ENCODE measurements around the gene MTCH1.
"Not testable (repeated sequence)": the region's sequence is repeated elsewhere in the genome, so short reads cannot be mapped to it uniquely, and the experiment has no call there.

The MTCH1 gene

DNA sequence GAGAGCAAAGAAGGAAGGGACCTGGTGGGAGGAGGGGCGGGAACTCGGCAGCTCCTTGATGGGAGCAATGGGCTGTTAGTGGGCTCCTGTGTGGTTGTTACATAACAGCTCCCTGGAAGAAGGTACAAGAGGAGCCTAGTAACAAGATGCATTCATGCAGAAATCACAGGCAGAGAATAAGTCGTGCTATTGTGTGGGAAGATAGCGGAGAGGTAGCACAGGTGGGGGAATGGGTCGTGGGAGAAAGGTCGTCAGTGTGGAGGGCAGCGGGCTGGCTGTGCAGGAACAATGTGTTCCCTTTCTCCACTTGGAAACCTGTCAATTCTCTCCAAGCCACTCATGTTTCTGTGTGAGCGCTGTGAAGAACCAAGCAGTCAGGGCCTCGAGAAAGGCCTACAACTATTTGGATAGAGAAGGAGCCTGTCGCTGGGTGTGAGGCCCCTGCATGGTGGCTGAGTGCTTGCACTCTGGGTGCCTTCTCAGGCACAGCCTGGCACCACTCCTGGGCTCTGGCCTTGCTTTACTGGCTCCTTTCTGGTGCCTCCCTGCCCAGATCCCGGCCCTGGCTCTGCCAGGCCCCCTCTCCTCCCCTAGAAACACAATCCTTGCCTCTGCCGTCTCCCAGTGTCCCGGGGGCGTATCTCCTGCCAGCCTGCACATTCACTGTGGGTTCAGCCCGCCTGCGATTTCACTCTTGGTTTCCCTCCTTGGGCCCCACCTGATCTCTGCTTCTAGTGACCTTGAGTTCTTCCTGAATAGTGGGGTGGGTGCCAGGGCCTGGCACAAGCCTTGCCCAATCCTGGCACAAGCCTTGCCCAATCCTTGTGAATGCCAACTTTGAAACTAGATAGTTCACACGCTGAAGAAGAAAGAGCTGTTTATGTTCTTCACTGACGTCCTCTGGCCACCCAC is 12.1 kb upstream of the MTCH1 start:
- TF ChIP-seq GATA1 (IDR thresholded peaks at IDR 0.05; ENCODE audit: low read depth, low read length) = no peak
- no peak for DNase-seq

- not testable (repeated sequence) for DNase-seq
Observed at GRCh38 chr6:36990401-36990800, 4.4 kb upstream of the MTCH1 start.

GRCh38 chr6:36989264-36989663 is 3.3 kb upstream of the MTCH1 start:
- TF ChIP-seq POLR2A (IDR thresholded peaks at IDR 0.05; ENCODE audit: low read length) (no peak), GATA1 (IDR thresholded peaks at IDR 0.05; ENCODE audit: low read depth, low read length) (no peak)
- DNase-seq = no peak

DNA sequence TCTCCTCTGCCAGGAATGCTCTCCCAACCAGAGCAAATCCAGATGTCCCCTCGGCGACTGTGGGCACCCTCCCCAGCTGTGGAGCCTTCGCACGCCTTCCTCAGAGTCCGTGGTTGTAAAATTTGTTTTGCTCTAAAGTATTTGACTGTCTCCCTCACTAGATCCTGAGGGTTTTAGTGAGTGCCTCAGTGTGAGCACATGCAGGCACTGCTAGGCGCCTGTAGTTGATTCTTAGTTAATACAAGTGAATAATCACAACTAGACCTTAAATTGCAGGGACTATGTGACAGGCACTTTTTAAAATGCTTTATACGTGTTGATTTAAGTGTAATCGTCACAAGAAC is 680 bp upstream of the MTCH1 start:
- no peak for TF ChIP-seq GATA1 (IDR thresholded peaks at IDR 0.05; ENCODE audit: low read depth, low read length)
- DNase-seq = peak; percentile 48 to 68

DNA sequence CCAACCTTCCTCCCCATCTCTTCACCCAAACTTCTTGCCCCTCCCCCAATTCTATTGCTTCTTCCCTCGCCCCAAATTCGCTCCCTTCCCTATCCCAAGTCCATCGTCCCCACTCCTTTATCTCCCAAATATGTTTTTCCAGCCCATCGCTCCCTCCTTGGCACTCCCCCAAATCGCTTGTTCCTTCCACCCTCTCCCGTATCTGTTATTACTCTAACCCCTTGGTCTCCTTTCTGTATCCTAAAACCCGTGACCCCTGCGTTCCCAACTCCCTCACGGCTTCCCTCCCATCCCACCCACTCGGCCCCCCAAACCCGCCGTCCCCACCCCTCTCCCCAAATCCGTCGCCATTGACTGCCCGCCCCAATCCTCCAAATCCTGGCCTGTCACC is 584 bp downstream of the MTCH1 start:
- TF ChIP-seq GATA1 (IDR thresholded peaks at IDR 0.05; ENCODE audit: low read depth, low read length) (no peak), POLR2A (IDR thresholded peaks at IDR 0.05; ENCODE audit: low read length) (no peak)
- DNase-seq = peak in 1 of 2 experiments; percentile 57

DNA sequence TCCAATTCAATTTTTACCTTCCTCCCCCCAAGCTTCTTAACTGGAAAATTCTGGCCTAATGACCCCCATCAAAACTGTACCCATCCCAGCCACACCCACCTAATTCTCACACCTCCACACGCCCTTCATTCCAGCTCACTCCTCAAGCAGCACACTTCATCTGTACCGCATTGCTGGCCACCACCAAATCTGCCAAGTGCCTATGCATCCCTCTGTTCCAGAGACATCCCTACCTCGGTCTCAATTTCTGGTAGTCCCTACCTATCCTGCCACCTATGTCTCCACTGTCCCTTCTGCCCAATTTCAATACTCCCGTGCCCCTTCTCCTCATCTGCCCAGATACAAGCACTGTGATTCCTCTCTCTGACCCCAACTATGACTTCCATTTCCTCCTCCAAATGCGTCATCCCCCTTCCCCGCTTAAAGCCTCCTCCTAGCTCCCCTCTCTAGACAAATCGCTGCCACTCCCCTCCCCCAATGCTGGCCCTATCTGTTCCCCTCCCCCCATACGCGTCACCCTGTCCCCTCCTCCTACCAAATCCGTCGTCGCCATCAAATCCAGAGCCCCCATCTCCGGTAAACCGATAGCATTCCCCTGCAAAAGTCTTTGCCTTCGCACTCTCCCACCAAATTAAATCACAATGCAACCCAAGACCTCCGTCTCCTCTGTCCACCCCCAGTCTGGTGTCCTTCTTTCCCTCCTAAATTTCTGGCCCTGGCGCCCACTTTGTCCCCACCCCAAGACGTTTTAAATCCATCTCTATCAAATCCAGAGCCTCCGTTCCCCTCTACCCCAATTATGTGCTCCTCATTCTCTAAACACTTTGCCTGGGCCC is 1.2 kb downstream of the MTCH1 start:
- TF ChIP-seq POLR2A (IDR thresholded peaks at IDR 0.05; ENCODE audit: low read length) (no peak), GATA1 (IDR thresholded peaks at IDR 0.05; ENCODE audit: low read depth, low read length) (no peak)
- peak; percentile 45 to 58 for DNase-seq

- no peak for TF ChIP-seq GATA1 (IDR thresholded peaks at IDR 0.05; ENCODE audit: low read depth, low read length)
- no peak for TF ChIP-seq POLR2A (IDR thresholded peaks at IDR 0.05; ENCODE audit: low read length)
- DNase-seq = no peak
Observed at GRCh38 chr6:36983538-36983937, 2.5 kb downstream of the MTCH1 start.

DNA sequence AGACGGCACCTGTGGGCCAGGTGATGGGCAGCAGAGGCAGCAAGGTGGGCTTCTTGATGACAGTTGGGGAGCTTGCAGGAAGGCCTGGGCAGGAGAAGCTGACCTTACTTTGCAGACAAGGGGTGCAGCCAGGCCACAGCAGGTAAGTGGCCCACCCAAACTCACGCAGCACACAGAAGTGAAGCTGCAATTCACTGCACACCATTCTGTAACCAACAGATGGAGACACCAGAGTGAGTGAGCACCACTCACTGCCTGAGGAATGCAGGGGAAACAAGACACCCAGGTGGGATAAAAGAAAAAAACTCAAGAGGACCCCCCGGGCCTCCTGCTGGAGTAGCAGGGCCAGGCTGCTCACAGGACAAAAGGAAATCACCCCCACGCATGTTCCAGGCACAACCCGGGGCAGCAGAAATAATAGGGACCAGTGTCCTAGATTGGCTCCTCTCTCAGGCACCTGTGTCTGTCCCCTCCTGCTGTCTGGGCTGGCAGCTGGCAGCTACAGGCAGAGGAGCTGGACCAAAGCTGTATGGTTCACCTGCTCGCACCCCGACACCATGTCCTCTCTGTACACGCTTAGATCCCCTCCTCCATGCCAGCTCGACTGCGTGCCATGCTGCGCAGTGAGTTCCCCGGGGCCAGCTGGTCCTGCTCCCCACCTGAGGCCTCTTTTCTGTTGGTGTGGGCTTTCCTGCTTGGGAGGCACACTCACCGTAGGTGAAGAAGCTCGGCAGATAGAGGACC is 4.9 kb downstream of the MTCH1 start:
- no peak for DNase-seq
- no peak for TF ChIP-seq GATA1 (IDR thresholded peaks at IDR 0.05; ENCODE audit: low read depth, low read length)
- TF ChIP-seq POLR2A (IDR thresholded peaks at IDR 0.05; ENCODE audit: low read length) = no peak

- DNase-seq = no peak
- no peak for TF ChIP-seq POLR2A (IDR thresholded peaks at IDR 0.05; ENCODE audit: low read length)
- TF ChIP-seq GATA1 (IDR thresholded peaks at IDR 0.05; ENCODE audit: low read depth, low read length) = no peak
Observed at GRCh38 chr6:36980129-36980528, 5.9 kb downstream of the MTCH1 start.

GRCh38 chr6:36979347-36979742 is 6.7 kb downstream of the MTCH1 start:
- peak; percentile 50 to 63 for DNase-seq
- TF ChIP-seq GATA1 (IDR thresholded peaks at IDR 0.05; ENCODE audit: low read depth, low read length) (no peak), POLR2A (IDR thresholded peaks at IDR 0.05; ENCODE audit: low read length) (no peak)

DNA sequence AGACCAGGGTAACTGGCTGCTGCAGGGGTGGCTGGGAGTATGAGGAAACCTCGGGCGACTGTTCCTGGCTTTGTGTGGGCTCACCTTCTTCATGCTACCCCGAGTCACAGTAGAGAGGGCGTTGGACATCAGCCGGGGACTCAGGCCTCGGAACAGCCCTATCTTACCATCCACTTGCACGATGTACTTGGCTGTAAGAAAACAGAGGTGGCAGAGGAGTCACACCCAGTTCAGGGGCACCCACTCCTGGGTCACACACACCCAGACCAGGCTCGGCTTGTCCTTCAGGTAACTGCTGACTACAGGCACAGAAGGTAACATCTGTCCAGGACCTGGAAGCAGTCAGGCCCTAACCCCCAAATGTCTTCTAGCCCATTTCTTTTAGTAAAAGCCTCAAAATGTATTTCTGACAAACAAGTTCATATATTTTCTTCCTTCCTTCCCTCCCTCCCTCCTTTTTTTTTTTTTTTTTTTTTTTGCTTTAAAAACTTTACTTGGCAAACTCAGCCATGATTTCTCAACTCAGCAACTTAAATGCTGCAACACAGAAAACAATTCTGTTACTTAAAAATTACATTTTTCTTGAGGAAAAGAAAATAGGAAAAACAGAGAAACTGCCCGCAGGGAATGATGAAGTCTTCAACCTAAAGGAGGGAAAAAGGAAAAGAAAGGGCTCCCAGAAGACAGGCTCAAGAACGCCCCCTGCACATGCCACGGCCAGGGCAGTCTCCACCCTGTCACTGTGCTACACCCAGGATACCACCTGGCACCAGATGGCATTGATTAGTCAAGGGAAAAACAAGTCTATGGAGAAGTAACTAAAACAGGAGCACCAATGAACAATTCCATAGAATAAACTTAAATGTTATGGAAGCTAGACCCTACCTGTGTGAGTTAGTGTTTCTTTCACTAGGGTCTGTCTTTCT is 7.3 kb downstream of the MTCH1 start:
- TF ChIP-seq GATA1 (IDR thresholded peaks at IDR 0.05; ENCODE audit: low read depth, low read length) (no peak), POLR2A (IDR thresholded peaks at IDR 0.05; ENCODE audit: low read length) (no peak)
- no peak for DNase-seq

DNA sequence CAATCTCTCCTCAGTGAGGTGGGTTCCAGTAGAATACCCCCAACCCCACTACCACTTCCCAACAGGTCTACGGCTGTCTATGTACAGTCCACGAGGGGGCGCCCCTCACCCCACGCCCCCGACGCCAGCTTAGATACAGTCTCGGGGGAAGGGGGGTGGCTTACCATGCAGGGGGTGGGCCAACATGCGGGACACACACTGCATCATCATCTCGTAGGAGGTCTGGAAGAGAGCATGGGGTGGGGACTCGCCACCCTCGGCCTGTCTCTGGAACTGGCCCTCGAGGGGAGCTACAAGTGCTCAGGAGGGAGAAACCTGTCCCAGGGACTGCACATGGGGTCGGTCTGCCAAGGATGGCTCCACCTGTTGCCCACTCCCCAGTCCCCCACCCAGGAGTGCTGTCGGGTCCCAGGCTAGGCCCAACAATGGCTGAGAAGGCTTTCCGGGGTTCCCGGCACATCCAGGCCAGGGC is 8.5 kb downstream of the MTCH1 start:
- TF ChIP-seq GATA1 (IDR thresholded peaks at IDR 0.05; ENCODE audit: low read depth, low read length) (no peak), POLR2A (IDR thresholded peaks at IDR 0.05; ENCODE audit: low read length) (no peak)

DNA sequence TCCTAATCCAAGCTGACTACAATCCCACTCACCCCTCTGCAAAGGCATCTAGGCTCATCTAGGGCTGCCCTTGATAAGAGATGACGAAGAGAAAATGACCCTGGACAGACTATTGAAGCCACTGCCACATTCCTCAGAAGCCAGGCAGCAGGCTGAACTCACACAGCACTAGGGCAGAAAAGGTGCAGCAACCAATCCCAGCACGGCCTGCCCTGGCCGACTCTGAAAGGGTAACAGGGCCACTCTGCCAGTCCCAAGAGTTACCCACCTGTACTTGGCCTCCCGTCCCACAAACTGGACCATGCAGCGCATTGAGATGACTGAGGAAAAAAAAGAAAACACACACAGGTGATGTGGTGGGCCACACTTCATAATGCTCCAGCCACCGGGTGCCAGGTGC is 9.1 kb downstream of the MTCH1 start:
- TF ChIP-seq POLR2A (IDR thresholded peaks at IDR 0.05; ENCODE audit: low read length) = no peak
- TF ChIP-seq GATA1 (IDR thresholded peaks at IDR 0.05; ENCODE audit: low read depth, low read length) = no peak
- DNase-seq = no peak

More for the DNA sequence above, 8.5 kb downstream of the MTCH1 start:
- DNase-seq = peak; percentile 49 to 56
